Measurements from ENCODE around the gene PRKAG2. TPM values are rescaled to one million over a fixed set of nuclear protein-coding genes. Genes with fewer than 3 reads are reported as not detected.

Gene PRKAG2
- total RNA-seq, 1 experiment from 2014 or later: 73.9 TPM

DNA sequence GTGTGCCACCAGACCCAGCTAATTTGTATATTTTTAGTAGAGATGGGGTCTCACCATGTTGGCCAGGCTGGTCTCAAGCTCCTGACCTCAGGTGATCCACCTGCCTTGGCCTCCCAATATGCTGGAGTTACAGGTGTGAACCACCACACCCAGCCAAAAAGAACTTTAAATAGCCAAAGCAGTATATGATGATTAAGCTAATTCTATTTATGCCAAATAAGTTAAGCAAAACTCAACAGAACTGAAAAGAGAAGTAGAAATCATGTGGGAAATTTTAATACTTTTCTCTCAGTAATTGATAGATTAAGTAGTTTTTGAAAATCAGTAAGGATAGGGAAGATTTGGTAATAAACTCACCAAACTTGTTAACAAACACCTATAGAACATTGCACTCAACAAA is 332.7 kb downstream of the PRKAG2 start:
- peaks cover 32% of the 10 kb centered on the region for H3K27me3 Mint-ChIP-seq (ENCODE audit: insufficient read depth, unreplicated experiment)
- no peaks in the 10 kb centered on the region for H3K9me3 Mint-ChIP-seq (ENCODE audit: unreplicated experiment)
- DNase-seq (ENCODE audit: unreplicated experiment): no peak
- H3K4me3 Mint-ChIP-seq (ENCODE audit: unreplicated experiment): no peak overlapping the region
- TF ChIP-seq CTCF (IDR thresholded peaks at IDR 0.05; ENCODE audit: unreplicated experiment): no peak
- ChIA-PET POLR2A (interaction anchor here (0.5 kb wide), 1 partner anchor 24 kb away, joined by 3 read pairs; the partner anchor contains the start of gene RHEB), CTCF (interaction anchor here (1.4 kb wide), 1 partner anchor 8 kb away, joined by 4 read pairs; no protein-coding TSS in a partner anchor)
- peaks cover 7% of the 10 kb centered on the region for H3K4me1 Mint-ChIP-seq (ENCODE audit: insufficient read depth, unreplicated experiment)
- H3K27ac Mint-ChIP-seq (ENCODE audit: low read depth, unreplicated experiment): no peak overlapping the region
- intact Hi-C loops (cut with micrococcal nuclease): no loop called here
- no TSS peak for BruUV-seq (replicated peaks)
- H3K36me3 Mint-ChIP-seq (ENCODE audit: insufficient read depth, unreplicated experiment): peaks cover 6% of the 10 kb centered on the region

- Mint-ChIP-seq H3K27me3 (ENCODE audit: insufficient read depth, unreplicated experiment) (peaks cover 32% of the 10 kb centered on the region), H3K36me3 (ENCODE audit: insufficient read depth, unreplicated experiment) (peaks cover 6% of the 10 kb centered on the region), H3K4me3 (ENCODE audit: unreplicated experiment) (no peak overlapping the region), H3K27ac (ENCODE audit: low read depth, unreplicated experiment) (no peak overlapping the region), H3K9me3 (ENCODE audit: unreplicated experiment) (no peaks in the 10 kb centered on the region), H3K4me1 (ENCODE audit: insufficient read depth, unreplicated experiment) (peaks cover 7% of the 10 kb centered on the region)
- intact Hi-C loops (cut with micrococcal nuclease): no loop called here
- POLR2A ChIA-PET: no interaction called here
- no TSS peak for BruUV-seq (replicated peaks)
- no peak for TF ChIP-seq CTCF (IDR thresholded peaks at IDR 0.05; ENCODE audit: unreplicated experiment)
- CTCF ChIA-PET: interaction anchor here (0.7 to 1.6 kb wide), 3 partner anchors 9 to 113 kb away, joined by 3 to 4 read pairs (median 3); no protein-coding TSS in a partner anchor
- no peak for DNase-seq (ENCODE audit: unreplicated experiment)
These were observed 334.2 kb downstream of the PRKAG2 start for GRCh38 chr7:151542606-151543130.

DNA sequence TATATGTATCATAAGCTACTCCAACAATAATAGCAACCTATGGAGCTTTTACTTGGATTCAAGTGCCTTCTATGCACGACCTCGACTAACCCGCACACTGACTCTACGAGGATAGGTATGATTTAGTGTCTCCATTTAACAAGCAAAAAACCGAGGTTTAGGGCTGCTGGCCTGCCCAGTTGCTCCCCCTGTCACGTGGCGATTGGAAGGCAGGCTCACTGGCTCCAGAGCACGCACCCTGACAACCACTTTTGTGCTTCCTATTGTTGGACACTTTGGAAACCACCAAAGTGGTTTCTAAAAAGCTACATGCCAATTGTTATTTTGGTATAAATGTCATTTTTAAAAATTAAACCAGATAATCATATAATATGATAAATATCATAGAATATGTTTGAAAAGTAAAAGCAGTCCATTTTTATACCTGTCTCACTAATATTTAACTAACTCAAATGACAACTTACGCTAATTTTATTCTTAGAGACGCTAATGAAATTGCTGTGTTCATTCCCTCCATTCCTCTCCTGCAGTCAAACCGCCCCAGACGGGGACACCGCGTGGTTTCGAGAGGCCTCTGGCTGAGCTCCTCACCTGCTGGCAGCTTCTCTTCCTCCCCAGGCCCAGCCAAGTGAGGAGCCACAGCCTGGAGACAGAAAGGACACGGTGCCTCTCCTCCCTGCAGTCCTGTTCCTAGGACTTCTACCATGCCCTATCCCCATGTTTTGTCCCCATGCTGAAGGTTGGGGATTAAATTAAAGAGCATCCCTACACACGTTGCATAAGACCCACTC is 335.0 kb downstream of the PRKAG2 start:
- TF ChIP-seq CTCF (IDR thresholded peaks at IDR 0.05; ENCODE audit: unreplicated experiment): no peak
- Mint-ChIP-seq H3K4me1 (ENCODE audit: insufficient read depth, unreplicated experiment) (peaks cover 7% of the 10 kb centered on the region), H3K9me3 (ENCODE audit: unreplicated experiment) (no peaks in the 10 kb centered on the region), H3K27ac (ENCODE audit: low read depth, unreplicated experiment) (no peak overlapping the region), H3K4me3 (ENCODE audit: unreplicated experiment) (no peak overlapping the region), H3K36me3 (ENCODE audit: insufficient read depth, unreplicated experiment) (peaks cover 6% of the 10 kb centered on the region), H3K27me3 (ENCODE audit: insufficient read depth, unreplicated experiment) (peaks cover 24% of the 10 kb centered on the region)
- ChIA-PET CTCF (interaction anchor here (0.6 to 1.6 kb wide), 2 partner anchors 10 to 173 kb away, joined by 3 to 4 read pairs; no protein-coding TSS in a partner anchor), POLR2A (interaction anchor here (0.6 to 0.7 kb wide), 2 partner anchors 22 to 152 kb away, joined by 3 to 4 read pairs; partner anchors contain the start of gene RHEB)
- intact Hi-C loops (cut with micrococcal nuclease): no loop called here
- BruUV-seq (replicated peaks): no TSS peak
- DNase-seq (ENCODE audit: unreplicated experiment): no peak

GRCh38 chr7:151540146-151540545 is 336.8 kb downstream of the PRKAG2 start:
- no peak overlapping the region for H3K27ac Mint-ChIP-seq (ENCODE audit: low read depth, unreplicated experiment)
- H3K9me3 Mint-ChIP-seq (ENCODE audit: unreplicated experiment): no peaks in the 10 kb centered on the region
- CTCF ChIA-PET: no interaction called here
- peaks cover 6% of the 10 kb centered on the region for H3K27me3 Mint-ChIP-seq (ENCODE audit: insufficient read depth, unreplicated experiment)
- DNase-seq (ENCODE audit: unreplicated experiment): no peak
- TF ChIP-seq CTCF (IDR thresholded peaks at IDR 0.05; ENCODE audit: unreplicated experiment): no peak
- intact Hi-C loops (cut with micrococcal nuclease): no loop called here
- POLR2A ChIA-PET: interaction anchor here (1.0 to 3.2 kb wide), 2 partner anchors 10 to 21 kb away, joined by 4 to 9 read pairs; partner anchors contain the start of gene RHEB
- no peaks in the 10 kb centered on the region for H3K36me3 Mint-ChIP-seq (ENCODE audit: insufficient read depth, unreplicated experiment)
- no peak overlapping the region for H3K4me3 Mint-ChIP-seq (ENCODE audit: unreplicated experiment)
- peaks cover 7% of the 10 kb centered on the region for H3K4me1 Mint-ChIP-seq (ENCODE audit: insufficient read depth, unreplicated experiment)
- no TSS peak for BruUV-seq (replicated peaks)
